ENCODE data around the gene ZNF142. TPM values are rescaled to one million over a fixed set of nuclear protein-coding genes. Genes with fewer than 3 reads are reported as not detected.

The ZNF142 gene
- total RNA-seq: 6.5 and 8.2 TPM in 2 replicates

GRCh38 chr2:218659258-218659987 is at the start of gene ZNF142, which contains the start of gene BCS1L:
Gene ZNF142 (minus strand): TSS chr2:218659623. CDS start chr2:218656429, 3,194 bp downstream.
Gene BCS1L (plus strand): TSS chr2:218659683. CDS start chr2:218660988, 1,305 bp downstream.

GRCh38 chr2:218671654-218672566 is 12.5 kb upstream of the ZNF142 start, which contains the start of the genes RNF25 and STK36:
Gene RNF25 (minus strand): TSS chr2:218672002. CDS start chr2:218671970, 32 bp downstream.
Gene STK36 (plus strand): TSS chr2:218672086. CDS start chr2:218672830, 744 bp downstream.

DNA sequence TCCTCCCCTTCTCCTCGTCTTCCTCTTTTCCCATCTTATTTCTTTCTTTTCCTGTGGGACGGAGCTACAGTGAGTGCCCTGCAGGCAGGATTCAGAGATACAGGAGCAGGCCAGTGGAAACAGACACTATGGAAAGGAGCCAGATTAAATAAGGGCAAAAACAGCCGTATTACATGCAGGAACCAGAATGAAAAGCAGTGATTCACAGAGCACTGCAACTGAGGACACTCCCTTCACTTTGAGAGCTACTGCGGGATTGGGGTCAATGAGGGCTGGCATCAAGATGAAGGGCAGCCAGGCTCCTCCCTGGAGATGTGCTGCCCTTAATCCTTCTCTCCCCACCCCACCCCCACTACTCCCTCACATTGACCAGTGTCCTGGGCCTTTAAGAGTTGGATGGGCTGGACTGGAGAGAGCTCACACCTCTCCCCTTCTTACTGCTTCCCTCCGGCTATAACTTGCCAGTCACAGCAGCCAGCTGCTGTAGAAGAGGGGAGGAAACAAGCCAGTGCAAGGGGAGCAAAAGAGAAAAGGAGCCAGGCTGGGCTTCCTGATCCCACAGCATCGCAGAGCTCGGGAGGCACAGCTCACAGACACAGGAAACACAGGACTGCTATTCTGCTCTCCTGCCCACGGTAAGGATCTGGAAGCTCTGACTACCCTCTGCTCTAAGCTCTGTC is 51.8 kb downstream of the ZNF142 start, which contains the start of gene PLCD4:
Gene PLCD4, plus strand, starts transcription at position 464 of the 680 bp plus-strand sequence. CDS start 7,841 bp downstream, outside the sequence.

Other genes starting within 250 kb of the ZNF142 start
- not detected in 2 replicates for gene VIL1, start 240.5 kb downstream of the ZNF142 start, total RNA-seq
- 7.7 and 10.4 TPM in 2 replicates for gene USP37, start 91.3 kb downstream of the ZNF142 start, total RNA-seq
- gene CNOT9, start 90.8 kb downstream of the ZNF142 start, total RNA-seq: 33.5 and 42.1 TPM in 2 replicates
- 0.85 and 1.6 TPM in 2 replicates for gene PLCD4, start 51.7 kb downstream of the ZNF142 start, total RNA-seq
- 35.8 and 45.3 TPM in 2 replicates for gene BCS1L, start 60 bp upstream of the ZNF142 start, total RNA-seq
- gene RNF25, start 12.4 kb upstream of the ZNF142 start, total RNA-seq: 30.0 and 44.4 TPM in 2 replicates
- gene STK36, start 12.5 kb upstream of the ZNF142 start, total RNA-seq: 10.9 and 24.0 TPM in 2 replicates
- gene TTLL4, start 51.2 kb upstream of the ZNF142 start, total RNA-seq: 5.6 and 8.7 TPM in 2 replicates
- 5.8 and 8.6 TPM in 2 replicates for gene CYP27A1, start 122.5 kb upstream of the ZNF142 start, total RNA-seq
- gene PRKAG3, start 172.2 kb upstream of the ZNF142 start, total RNA-seq: not detected in 2 replicates
- gene WNT6, start 200.2 kb upstream of the ZNF142 start, total RNA-seq: not detected in 2 replicates
- not detected in 2 replicates for gene WNT10A, start 221.2 kb upstream of the ZNF142 start, total RNA-seq